Naive B cell (primary cell): ENCODE data around the gene GALR1. TPM values are rescaled to one million over a fixed set of nuclear protein-coding genes. Genes with fewer than 3 reads are reported as not detected.

Source experiments
- ATAC-seq, 2 donors: fragments of 150-1000 bp; cut with Tn5 transposase; 2 replicates each; pipeline ENCODE4 v1.10.0; 2021; ENCODE audit warnings: low read depth in 2 of 2, mild to moderate bottlenecking in 2 of 2, moderate library complexity in 2 of 2
- DNase-seq: peaks from one replicate; pipeline ENCODE4 v3.0.0; 2022
- H3K27ac Mint-ChIP-seq, 6 donors: one replicate each; pipeline ENCODE4 v1.8.0; 2020 to 2022; ENCODE audit warnings: mild to moderate bottlenecking in 6 of 6, mixed read lengths in 6 of 6, moderate library complexity in 5 of 6, inconsistent platforms in 2 of 6
- H3K27me3 Mint-ChIP-seq, 3 donors: one replicate each; pipeline ENCODE4 v1.8.0; 2021 to 2022; ENCODE audit warnings: mixed read lengths in 3 of 3, mild to moderate bottlenecking in 1 of 3
- H3K36me3 Mint-ChIP-seq, 2 donors: one replicate each; pipeline ENCODE4 v1.8.0; 2020 to 2022; ENCODE audit warnings: mixed read lengths in 2 of 2, inconsistent platforms in 1 of 2, mild to moderate bottlenecking in 1 of 2
- H3K4me1 Mint-ChIP-seq, 3 donors: one replicate each; pipeline ENCODE4 v1.8.0; 2020 to 2022; ENCODE audit warnings: mixed read lengths in 3 of 3, inconsistent platforms in 1 of 3, mild to moderate bottlenecking in 1 of 3, moderate library complexity in 1 of 3
- H3K4me3 Mint-ChIP-seq, 8 donors: one replicate each; pipeline ENCODE4 v1.8.0; 2020 to 2022; ENCODE audit warnings: mild to moderate bottlenecking in 8 of 8, mixed read lengths in 8 of 8, moderate library complexity in 8 of 8, inconsistent platforms in 2 of 8
- H3K9me3 Mint-ChIP-seq, 7 donors: one replicate each; pipeline ENCODE4 v1.8.0; 2020 to 2022; ENCODE audit warnings: mixed read lengths in 7 of 7, mild to moderate bottlenecking in 5 of 7, inconsistent platforms in 2 of 7, moderate library complexity in 1 of 7
- polyA plus RNA-seq, 6 donors: library from polyadenylated mRNA; unstranded; fragments of 300-500 nt; fragmentation: Illumina TruSeq; gene quantifications; one replicate each; pipeline ENCODE4 v1.2.3, GENCODE V29; 2021; ENCODE audit warnings: low read depth in 6 of 6

The GALR1 gene
- polyA plus RNA-seq, 6 donors from 2014 or later, result not detected

DNA sequence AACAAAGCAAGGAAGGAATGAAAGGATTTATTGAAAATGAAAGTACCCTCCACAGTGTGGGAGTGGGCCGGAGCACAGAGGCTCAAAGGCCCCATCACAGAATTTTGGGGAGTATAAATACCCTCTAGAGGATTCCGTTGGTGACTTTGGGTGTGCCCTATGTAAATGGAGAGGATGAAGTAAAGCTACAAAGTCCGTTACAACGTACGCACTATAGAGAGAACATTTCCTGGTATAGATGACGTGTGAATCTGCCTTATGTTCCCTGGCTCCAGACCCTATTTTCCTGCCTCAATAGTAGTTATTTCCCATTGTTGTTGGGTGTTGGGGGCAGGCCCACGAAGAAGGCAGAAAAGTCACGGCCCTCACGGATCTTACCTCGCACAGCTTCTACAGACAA, 65.3 kb downstream of the GALR1 start:
- H3K27ac Mint-ChIP-seq, result peak overlapping the region in 1 of 6 donors; percentile 82
- no peaks in the 10 kb centered on the region for H3K36me3 Mint-ChIP-seq

DNA sequence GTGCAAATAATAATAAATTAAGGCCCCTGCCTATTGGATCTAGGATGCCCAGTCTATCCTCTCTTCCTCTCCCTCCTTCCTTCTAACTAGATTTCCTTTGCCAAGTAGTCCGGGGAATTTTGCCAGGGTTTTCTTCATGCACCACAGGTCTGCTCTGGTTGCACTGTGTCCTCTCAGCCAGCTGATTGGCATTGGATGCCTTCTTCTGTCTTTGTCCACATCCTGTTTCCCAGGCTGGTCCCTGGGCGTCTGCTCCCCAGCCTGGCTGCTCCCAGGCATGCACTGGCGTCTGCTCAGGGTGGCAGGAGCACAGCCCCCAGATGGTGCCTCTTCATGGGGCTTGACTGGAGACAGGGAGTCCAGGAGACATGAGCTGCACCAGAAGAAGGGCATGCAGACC, 66.4 kb downstream of the GALR1 start:
- Mint-ChIP-seq H3K27ac (no peak overlapping the region), H3K9me3 (no peaks in the 10 kb centered on the region), H3K4me1 (no peaks in the 10 kb centered on the region), H3K36me3 (no peaks in the 10 kb centered on the region), H3K4me3 (no peak overlapping the region), H3K27me3 (peaks cover 16 to 24% (median 18%) of the 10 kb centered on the region in 3 donors)
- ATAC-seq, result no peak
- no peak for DNase-seq

More for the DNA sequence above, 65.3 kb downstream of the GALR1 start:
- Mint-ChIP-seq H3K4me1 (no peaks in the 10 kb centered on the region), H3K27me3 (peaks cover 10 to 14% (median 12%) of the 10 kb centered on the region in 3 donors), H3K4me3 (no peak overlapping the region), H3K9me3 (no peaks in the 10 kb centered on the region)
- no peak for ATAC-seq
- no peak for DNase-seq

- H3K36me3 Mint-ChIP-seq, result no peaks in the 10 kb centered on the region
- no peak overlapping the region for H3K4me3 Mint-ChIP-seq
- DNase-seq (no peak), ATAC-seq (no peak)
- no peaks in the 10 kb centered on the region for H3K9me3 Mint-ChIP-seq
- H3K4me1 Mint-ChIP-seq, result no peaks in the 10 kb centered on the region
- H3K27me3 Mint-ChIP-seq, result peaks cover 18 to 24% (median 20%) of the 10 kb centered on the region in 3 donors
- no peak overlapping the region for H3K27ac Mint-ChIP-seq
Observed at GRCh38 chr18:77316641-77317040, 67.0 kb downstream of the GALR1 start.

GRCh38 chr18:77320971-77321559, 71.4 kb downstream of the GALR1 start:
- Mint-ChIP-seq H3K4me1 (no peaks in the 10 kb centered on the region), H3K27me3 (peaks cover 33 to 36% (median 35%) of the 10 kb centered on the region in 3 donors), H3K9me3 (no peaks in the 10 kb centered on the region), H3K36me3 (no peaks in the 10 kb centered on the region), H3K27ac (no peak overlapping the region), H3K4me3 (no peak overlapping the region)
- DNase-seq (no peak), ATAC-seq (no peak)

- H3K4me3 Mint-ChIP-seq, result no peak overlapping the region
- no peak overlapping the region for H3K27ac Mint-ChIP-seq
- DNase-seq (no peak), ATAC-seq (no peak)
- H3K27me3 Mint-ChIP-seq, result peaks cover 33 to 36% (median 35%) of the 10 kb centered on the region in 3 donors
- H3K9me3 Mint-ChIP-seq, result peaks cover 0 to 3% (median 0%) of the 10 kb centered on the region in 7 donors
- H3K4me1 Mint-ChIP-seq, result no peaks in the 10 kb centered on the region
- no peaks in the 10 kb centered on the region for H3K36me3 Mint-ChIP-seq
Observed at GRCh38 chr18:77321823-77322805, 72.5 kb downstream of the GALR1 start.

GRCh38 chr18:77323640-77324299, 74.1 kb downstream of the GALR1 start:
- Mint-ChIP-seq H3K27ac (no peak overlapping the region), H3K4me3 (no peak overlapping the region), H3K27me3 (peaks cover 25 to 39% (median 32%) of the 10 kb centered on the region in 3 donors), H3K36me3 (no peaks in the 10 kb centered on the region), H3K9me3 (peaks cover 0 to 6% (median 3%) of the 10 kb centered on the region in 7 donors), H3K4me1 (no peaks in the 10 kb centered on the region)
- ATAC-seq (no peak), DNase-seq (no peak)

Other genes with a start within 250 kb of the GALR1 start
- gene MBP, start 117.1 kb upstream of the GALR1 start, polyA plus RNA-seq, result 10 to 100 TPM; 35.4 to 69.2 (median 66.6) TPM